Lung (tissue), 12 donors: ENCODE results near the gene HYAL2. TPM values are rescaled to one million over a fixed set of nuclear protein-coding genes. Genes with fewer than 3 reads are reported as not detected.

Experiments used
- ATAC-seq: fragments of 200-7000 bp; cut with Tn5 transposase; one replicate; pipeline ENCODE4 v1.9.1; 2020; ENCODE audit warnings: moderate number of reproducible peaks; ENCODE audit not compliant: insufficient read depth, low FRiP score
- DNase-seq, 3 donors: peaks; one replicate each; pipeline ENCODE4 v3.0.0-alpha.2; 2013 to 2017
- H3K27ac ChIP-seq, 2 donors: one replicate each; pipeline ENCODE4 v1.5.1; 2013; ENCODE audit warnings: mild to moderate bottlenecking in 2 of 2, moderate library complexity in 2 of 2, control low read depth in 1 of 2, inconsistent platforms in 1 of 2, low read depth in 1 of 2, low read length in 1 of 2
- H3K27me3 ChIP-seq, 3 donors: one replicate each; pipeline ENCODE4 v1.5.1; 2013; ENCODE audit warnings: low read length in 2 of 3; ENCODE audit not compliant: control insufficient read depth in 3 of 3, insufficient read depth in 3 of 3
- H3K36me3 ChIP-seq, 4 donors: one replicate each; pipeline ENCODE4 v1.5.1; 2013; ENCODE audit warnings: low read length in 4 of 4, mild to moderate bottlenecking in 1 of 4, moderate library complexity in 1 of 4; ENCODE audit not compliant: control insufficient read depth in 4 of 4, insufficient read depth in 4 of 4
- H3K4me1 ChIP-seq, 5 donors: one replicate each; pipeline ENCODE4 v1.5.1; 2013; ENCODE audit warnings: low read length in 5 of 5, mild to moderate bottlenecking in 2 of 5, moderate library complexity in 1 of 5; ENCODE audit not compliant: control insufficient read depth in 5 of 5, insufficient read depth in 5 of 5
- H3K4me3 ChIP-seq: one replicate; pipeline ENCODE4 v1.5.1; 2013; ENCODE audit warnings: mild to moderate bottlenecking, control low read depth, moderate library complexity
- H3K9ac ChIP-seq, 2 donors: one replicate each; pipeline ENCODE4 v1.5.1; 2013; ENCODE audit warnings: low read length in 2 of 2, control low read depth in 1 of 2; ENCODE audit not compliant: insufficient read depth in 1 of 2
- H3K9me3 ChIP-seq, 4 donors: one replicate each; pipeline ENCODE4 v1.5.1; 2013; ENCODE audit warnings: low read length in 3 of 4, mild to moderate bottlenecking in 1 of 4, moderate library complexity in 1 of 4; ENCODE audit not compliant: control insufficient read depth in 4 of 4, insufficient read depth in 3 of 4
- WGBS, 2 donors: extraction: QIAGEN DNeasy Blood & Tissue Kit; methylation state at CpG; one replicate each; pipeline ENCODE4 v1.1.7; 2013; 5-methylcytosine and 5-hydroxymethylcytosine counted together
- polyA plus RNA-seq, 2 donors: library from polyadenylated mRNA; stranded (reverse); fragments of 200-250 nt; gene quantifications; one replicate each; pipeline ENCODE4 v1.2.1, GENCODE V29; 2013
- total RNA-seq, 2 donors: library from RNA; depleted of rRNA in 1 of 2; stranded (reverse); fragments of >200 nt in 1 of 2; gene quantifications; one replicate each; pipeline ENCODE4 v1.2.1, GENCODE V29; 2014 to 2021
- TF ChIP-seq, protein P1 (sequence below): IDR thresholded peaks from 2 replicates; pipeline ENCODE4 v1.5.1; 2012; ENCODE audit warnings: mild to moderate bottlenecking; ENCODE audit errors: control extremely low read depth, extremely low read depth
- donor health status: control.
- donor health status: control.
- donor health status: Bipolar disorder and iron deficiency.
- donor health status: healthy.
- donor health status: DM: yes; HTN: yes; CAD: no.

HYAL2 gene
- total and polyA plus RNA-seq, 4 donors, result 94.3 to 218 (median 201) TPM

DNA sequence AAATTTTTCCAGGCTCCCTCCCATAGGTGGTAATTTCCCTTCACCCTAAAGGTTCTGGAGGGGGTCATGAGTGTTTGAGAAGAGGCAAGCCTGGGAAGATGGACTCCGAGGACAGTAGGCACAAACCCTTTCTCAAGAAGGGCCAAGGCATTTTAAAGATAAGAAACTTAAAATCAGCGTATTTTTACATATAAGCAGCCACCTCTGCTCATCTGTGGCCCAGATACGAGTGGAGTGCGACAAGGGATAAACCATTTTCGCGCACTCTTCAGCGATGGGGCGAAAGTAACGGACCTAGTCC, 17.6 kb upstream of the HYAL2 start:
- WGBS, 2 donors, result 17 to 30% methylated on average over 9 of the region's 9 CpGs
- H3K4me1 ChIP-seq, result peaks cover 3 to 58% (median 18%) of the 10 kb centered on the region in 5 donors
- H3K9me3 ChIP-seq, result no peaks in the 10 kb centered on the region
- peak overlapping the region; percentile 14 to 25 for H3K9ac ChIP-seq
- TF ChIP-seq, protein P1, sequence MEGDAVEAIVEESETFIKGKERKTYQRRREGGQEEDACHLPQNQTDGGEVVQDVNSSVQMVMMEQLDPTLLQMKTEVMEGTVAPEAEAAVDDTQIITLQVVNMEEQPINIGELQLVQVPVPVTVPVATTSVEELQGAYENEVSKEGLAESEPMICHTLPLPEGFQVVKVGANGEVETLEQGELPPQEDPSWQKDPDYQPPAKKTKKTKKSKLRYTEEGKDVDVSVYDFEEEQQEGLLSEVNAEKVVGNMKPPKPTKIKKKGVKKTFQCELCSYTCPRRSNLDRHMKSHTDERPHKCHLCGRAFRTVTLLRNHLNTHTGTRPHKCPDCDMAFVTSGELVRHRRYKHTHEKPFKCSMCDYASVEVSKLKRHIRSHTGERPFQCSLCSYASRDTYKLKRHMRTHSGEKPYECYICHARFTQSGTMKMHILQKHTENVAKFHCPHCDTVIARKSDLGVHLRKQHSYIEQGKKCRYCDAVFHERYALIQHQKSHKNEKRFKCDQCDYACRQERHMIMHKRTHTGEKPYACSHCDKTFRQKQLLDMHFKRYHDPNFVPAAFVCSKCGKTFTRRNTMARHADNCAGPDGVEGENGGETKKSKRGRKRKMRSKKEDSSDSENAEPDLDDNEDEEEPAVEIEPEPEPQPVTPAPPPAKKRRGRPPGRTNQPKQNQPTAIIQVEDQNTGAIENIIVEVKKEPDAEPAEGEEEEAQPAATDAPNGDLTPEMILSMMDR, result no peak
- peak overlapping the region; percentile 77 to 92 for H3K27ac ChIP-seq
- no peaks in the 10 kb centered on the region for H3K36me3 ChIP-seq
- DNase-seq (peak in 1 of 3 donors; percentile 32), ATAC-seq (no peak)
- H3K4me3 ChIP-seq, result peak overlapping the region; percentile 40
- peaks cover 0 to 5% (median 0%) of the 10 kb centered on the region in 3 donors for H3K27me3 ChIP-seq

DNA sequence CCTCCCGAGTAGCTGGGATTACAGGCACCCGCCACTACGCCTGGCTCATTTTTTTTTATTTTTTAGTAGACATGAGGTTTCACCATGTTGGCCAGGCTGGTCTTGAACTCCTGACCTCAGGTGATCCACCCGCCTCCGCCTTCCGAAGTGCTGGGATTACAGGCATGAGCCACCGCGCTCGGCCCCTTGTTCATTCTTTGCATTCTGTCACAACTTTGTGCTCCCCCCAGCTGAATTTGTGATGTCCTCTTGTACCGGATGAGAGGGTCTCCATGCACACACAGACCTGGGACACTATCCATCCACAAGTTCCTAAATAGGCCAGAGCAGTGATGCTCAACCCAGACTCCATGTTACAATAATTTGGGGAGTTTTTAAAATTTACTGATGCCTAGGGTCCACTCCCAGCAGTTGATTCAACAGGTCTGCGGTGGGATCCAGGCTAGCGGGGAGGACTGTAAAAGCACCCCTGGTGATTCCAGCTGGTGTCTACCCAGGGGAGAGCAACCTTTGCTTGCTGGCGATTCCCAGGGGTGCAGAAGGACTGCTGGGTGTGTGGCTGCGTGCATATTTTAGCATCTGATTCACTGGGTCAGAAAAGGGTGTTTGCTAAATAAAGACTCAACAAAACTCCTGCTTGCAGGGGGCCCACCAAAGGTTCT, 17.1 kb upstream of the HYAL2 start:
- no peaks in the 10 kb centered on the region for H3K9me3 ChIP-seq
- H3K9ac ChIP-seq, result no peak overlapping the region
- H3K27me3 ChIP-seq, result peaks cover 0 to 5% (median 0%) of the 10 kb centered on the region in 3 donors
- H3K4me1 ChIP-seq, result peaks cover 3 to 56% (median 18%) of the 10 kb centered on the region in 5 donors
- peak overlapping the region; percentile 13 for H3K4me3 ChIP-seq
- TF ChIP-seq, protein P1, result no peak
- H3K27ac ChIP-seq, result peak overlapping the region; percentile 72 to 77
- 56 to 62% methylated on average over 14 of the region's 14 CpGs for WGBS, 2 donors
- ATAC-seq, result no peak
- DNase-seq, result no peak
- peaks cover 0 to 2% (median 0%) of the 10 kb centered on the region in 4 donors for H3K36me3 ChIP-seq

DNA sequence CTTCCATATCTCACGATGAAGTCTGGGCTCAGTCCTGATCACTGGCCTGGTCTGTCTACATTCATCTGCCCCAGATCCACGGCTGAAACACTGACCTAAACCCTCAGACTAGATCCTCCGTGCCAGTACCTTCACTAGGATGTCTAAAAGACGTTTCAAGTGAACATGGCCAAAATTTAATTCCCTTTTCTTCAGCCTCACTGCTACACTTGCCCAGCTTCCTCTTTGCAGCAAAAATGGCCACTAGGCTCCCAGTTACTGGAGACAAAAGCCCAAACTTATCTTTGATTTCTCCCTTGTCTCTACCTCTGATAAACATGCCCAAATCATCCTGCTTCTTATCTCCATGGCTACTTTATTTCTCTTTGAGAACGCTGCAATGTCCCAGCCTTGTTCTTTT, 16.4 kb upstream of the HYAL2 start:
- TF ChIP-seq, protein P1, result no peak
- ATAC-seq, result no peak
- Histone ChIP-seq H3K9me3 (no peaks in the 10 kb centered on the region), H3K9ac (peak overlapping the region in 1 of 2 donors; percentile 65), H3K27me3 (peaks cover 0 to 5% (median 0%) of the 10 kb centered on the region in 3 donors), H3K27ac (peak overlapping the region in 1 of 2 donors; percentile 96), H3K4me1 (peaks cover 10 to 58% (median 21%) of the 10 kb centered on the region in 5 donors), H3K36me3 (peaks cover 0 to 5% (median 0%) of the 10 kb centered on the region in 4 donors), H3K4me3 (no peak overlapping the region)
- no peak for DNase-seq
- WGBS, 2 donors, result 26 to 56% methylated on average over 5 of the region's 5 CpGs
